PC-9 (cell line): ENCODE data around the gene SLC37A4. TPM values are rescaled to one million over a fixed set of nuclear protein-coding genes. Genes with fewer than 3 reads are reported as not detected.

Source experiments
- BruUV-seq: library from RNA; stranded (reverse); fragments of 400-500 nt; replicated peaks from 2 replicates; lab custom pipeline; 2021; lab: Mats Ljungman, UMichigan
- CTCF ChIA-PET: fragments of 300-600 bp; sonication (Branson Sonifier 250); formaldehyde crosslinking; loops from one replicate; lab custom pipeline; 2022; ENCODE audit warnings: antibody characterized with exemption; lab: Charles Lee
- POLR2A ChIA-PET: fragments of 300-600 bp; sonication (Branson Sonifier 250); formaldehyde crosslinking; loops from one replicate; lab custom pipeline; 2022; ENCODE audit warnings: antibody characterized with exemption; ENCODE audit not compliant: unreplicated experiment; lab: Charles Lee
- DNase-seq, 2 experiments: peaks; one replicate each; pipeline versions ENCODE4 v3.0.0 to v3.0.0-alpha.2; 2015 to 2022; ENCODE audit warnings: mixed read lengths in 1 of 2
- H2AFZ ChIP-seq: fragments of 200-600 bp; sonication (generic); 2 replicates; pipeline ENCODE4 v1.8.1; 2017; ENCODE audit warnings: antibody characterized with exemption
- H3F3A ChIP-seq: fragments of 200-600 bp; sonication (generic); 2 replicates; pipeline ENCODE4 v1.8.1; 2017; ENCODE audit warnings: antibody characterized with exemption, mild to moderate bottlenecking, low read depth; ENCODE audit not compliant: insufficient read depth
- H3K27ac ChIP-seq: fragments of 200-600 bp; sonication (generic); 2 replicates; pipeline ENCODE4 v1.6.1; 2016; ENCODE audit warnings: mixed run types
- H3K27me3 ChIP-seq: fragments of 200-600 bp; sonication (generic); 2 replicates; pipeline ENCODE4 v1.6.1; 2016; ENCODE audit warnings: low read depth, mixed run types; ENCODE audit not compliant: insufficient read depth
- H3K36me3 ChIP-seq: fragments of 200-600 bp; sonication (generic); 2 replicates; pipeline ENCODE4 v1.6.1; 2016; ENCODE audit warnings: low read depth, mixed run types
- H3K4me1 ChIP-seq: fragments of 200-600 bp; sonication (generic); replicated peaks from 2 replicates; pipeline ENCODE4 v1.6.1; 2016; ENCODE audit warnings: mixed run types; ENCODE audit not compliant: insufficient read depth
- H3K4me2 ChIP-seq: fragments of 200-600 bp; sonication (generic); 2 replicates; pipeline ENCODE4 v1.6.1; 2017; ENCODE audit warnings: mixed run types
- H3K4me3 ChIP-seq: fragments of 200-600 bp; sonication (generic); 2 replicates; pipeline ENCODE4 v1.6.1; 2016; ENCODE audit warnings: mixed run types
- H3K79me2 ChIP-seq: fragments of 200-600 bp; sonication (generic); 2 replicates; pipeline ENCODE4 v1.6.1; 2017; ENCODE audit warnings: low read depth, mixed run types
- H3K9me2 ChIP-seq: fragments of 200-600 bp; sonication (generic); 2 replicates; pipeline ENCODE4 v1.8.1; 2017; ENCODE audit warnings: mild to moderate bottlenecking; ENCODE audit not compliant: insufficient read depth
- H3K9me3 ChIP-seq: fragments of 200-600 bp; sonication (generic); 2 replicates; pipeline ENCODE4 v1.8.1; 2016; ENCODE audit warnings: low read depth; ENCODE audit not compliant: insufficient read depth
- H4K20me1 ChIP-seq: fragments of 200-600 bp; sonication (generic); 2 replicates; pipeline ENCODE4 v1.8.1; 2017; ENCODE audit not compliant: insufficient read depth
- CTCF ChIP-seq: fragments of 200-600 bp; sonication (generic); conservative IDR thresholded peaks from 2 replicates; pipeline ENCODE4 v1.6.1; 2017; ENCODE audit warnings: mixed run types, antibody characterized with exemption, mild to moderate bottlenecking, moderate library complexity
- EZH2 ChIP-seq: fragments of 200-600 bp; sonication (generic); IDR thresholded peaks from 2 replicates; pipeline ENCODE4 v1.8.0; 2017; ENCODE audit warnings: antibody characterized with exemption, low read depth
- intact Hi-C: fragments of 100-400 bp; cut with micrococcal nuclease; formaldehyde crosslinking; loops from one replicate; pipeline ENCODE4 v1.10.0; 2022; ENCODE audit not compliant: unreplicated experiment
- total RNA-seq: library from RNA; stranded (reverse); gene quantifications from 2 replicates; pipeline ENCODE4 v1.2.3, GENCODE V29; 2021

The SLC37A4 gene
- total RNA-seq, 1 experiment from 2014 or later = 24.3 TPM

GRCh38 chr11:119024430-119025098, 6.1 kb downstream of the SLC37A4 start:
- H3K27ac ChIP-seq = no peak overlapping the region
- BruUV-seq = no TSS peak
- H3K36me3 ChIP-seq = peaks cover 32% of the 10 kb centered on the region; the same call in 1 of the 2 replicates
- H3K9me2 ChIP-seq = no peaks in the 10 kb centered on the region
- intact Hi-C loops = no loop called here
- H3K79me2 ChIP-seq = peaks cover 34% of the 10 kb centered on the region
- peaks cover 24% of the 10 kb centered on the region for H3F3A ChIP-seq
- no peak for DNase-seq
- no peak for TF ChIP-seq CTCF
- ChIA-PET CTCF (no interaction called here), POLR2A (interaction anchor here (0.6 kb wide), 1 partner anchor 354 kb away, joined by 4 read pairs; no protein-coding TSS in a partner anchor)
- peaks cover 34% of the 10 kb centered on the region for H3K4me1 ChIP-seq
- no peak overlapping the region for H3K4me2 ChIP-seq
- H4K20me1 ChIP-seq = peaks cover 7% of the 10 kb centered on the region
- H2AFZ ChIP-seq = no peak overlapping the region
- no peak overlapping the region for H3K4me3 ChIP-seq
- no peaks in the 10 kb centered on the region for H3K27me3 ChIP-seq
- no peaks in the 10 kb centered on the region for H3K9me3 ChIP-seq

- Histone ChIP-seq H3K4me1 (peaks cover 25% of the 10 kb centered on the region), H3K27ac (peak overlapping the region; percentile 27; the same call in 1 of the 2 replicates), H3K9me3 (no peaks in the 10 kb centered on the region), H3K27me3 (no peaks in the 10 kb centered on the region), H3F3A (peaks cover 28% of the 10 kb centered on the region), H4K20me1 (peaks cover 7% of the 10 kb centered on the region), H3K36me3 (peaks cover 32% of the 10 kb centered on the region; the same call in 1 of the 2 replicates), H3K9me2 (no peaks in the 10 kb centered on the region), H2AFZ (no peak overlapping the region), H3K4me3 (no peak overlapping the region), H3K4me2 (no peak overlapping the region), H3K79me2 (peaks cover 34% of the 10 kb centered on the region)
- no peak for TF ChIP-seq CTCF
- TF ChIP-seq EZH2 = no peak
- intact Hi-C loops = no loop called here
- BruUV-seq = no TSS peak
- POLR2A ChIA-PET = interaction anchor here (0.6 to 0.7 kb wide), 2 partner anchors 33 to 782 kb away, joined by 3 to 4 read pairs; partner anchors contain the start of gene HYOU1
- peak in 1 of 2 experiments; percentile 50 for DNase-seq
- CTCF ChIA-PET = no interaction called here
Measured at GRCh38 chr11:119023741-119024140, 6.9 kb downstream of the SLC37A4 start.

GRCh38 chr11:119021631-119022030, 9.0 kb downstream of the SLC37A4 start:
- Histone ChIP-seq H2AFZ (no peak overlapping the region), H3F3A (peaks cover 48% of the 10 kb centered on the region), H3K27me3 (no peaks in the 10 kb centered on the region), H3K4me1 (peaks cover 29% of the 10 kb centered on the region), H3K4me2 (no peak overlapping the region), H3K4me3 (no peak overlapping the region), H4K20me1 (peaks cover 12% of the 10 kb centered on the region), H3K9me3 (no peaks in the 10 kb centered on the region), H3K9me2 (no peaks in the 10 kb centered on the region), H3K27ac (no peak overlapping the region), H3K79me2 (peaks cover 50% of the 10 kb centered on the region), H3K36me3 (peaks cover 43% of the 10 kb centered on the region)
- intact Hi-C loops = no loop called here
- no peak for DNase-seq
- ChIA-PET POLR2A (no interaction called here), CTCF (no interaction called here)
- no TSS peak for BruUV-seq
- TF ChIP-seq EZH2 (no peak), CTCF (no peak)
